A673 (cell line): ENCODE results near the gene SLC7A8. TPM values are rescaled to one million over a fixed set of nuclear protein-coding genes. Genes with fewer than 3 reads are reported as not detected.

Experiments
- BruUV-seq: library from RNA; stranded (reverse); fragments of 400-500 nt; replicated peaks from 2 replicates; lab custom pipeline; 2021; lab: Mats Ljungman, UMichigan
- CTCF ChIA-PET: fragments of 300-600 bp; sonication (Branson Sonifier 250); formaldehyde crosslinking; loops from one replicate; lab custom pipeline; 2022; ENCODE audit warnings: antibody characterized with exemption; lab: Charles Lee
- POLR2A ChIA-PET: fragments of 300-600 bp; sonication (Branson Sonifier 250); formaldehyde crosslinking; loops from one replicate; lab custom pipeline; 2022; ENCODE audit warnings: antibody characterized with exemption; ENCODE audit not compliant: low non-redundant PET; lab: Charles Lee
- DNase-seq: peaks from one replicate; pipeline ENCODE4 v3.0.0-alpha.2; 2015; ENCODE audit warnings: low spot score
- H3K27ac ChIP-seq: fragments of 200-600 bp; sonication (generic); 2 replicates; pipeline ENCODE4 v1.5.1; 2016; ENCODE audit warnings: mixed run types, low read depth, mild to moderate bottlenecking, mixed read lengths, antibody characterized with exemption, low read length; ENCODE audit not compliant: poor library complexity, severe bottlenecking
- H3K27me3 ChIP-seq: fragments of 200-600 bp; sonication (generic); replicated peaks from 2 replicates; pipeline ENCODE4 v1.6.1; 2017; ENCODE audit warnings: mixed run types, low read depth, mild to moderate bottlenecking, mixed read lengths, antibody characterized with exemption, low read length; ENCODE audit not compliant: insufficient read depth, poor library complexity
- H3K36me3 ChIP-seq: fragments of 200-600 bp; sonication (generic); 2 replicates; pipeline ENCODE4 v1.6.1; 2016; ENCODE audit warnings: mixed run types, mild to moderate bottlenecking, mixed read lengths, antibody characterized with exemption, low read length; ENCODE audit not compliant: insufficient read depth, poor library complexity, severe bottlenecking
- H3K4me1 ChIP-seq: fragments of 200-600 bp; sonication (generic); 2 replicates; pipeline ENCODE4 v1.6.1; 2017; ENCODE audit warnings: mixed run types, mild to moderate bottlenecking, mixed read lengths, antibody characterized with exemption, low read length; ENCODE audit not compliant: insufficient read depth, poor library complexity, severe bottlenecking
- H3K4me3 ChIP-seq: fragments of 200-600 bp; sonication (generic); 2 replicates; pipeline ENCODE4 v1.5.1; 2016; ENCODE audit warnings: low read depth, mixed run types, mild to moderate bottlenecking, mixed read lengths, low read length; ENCODE audit not compliant: poor library complexity, severe bottlenecking
- H3K9me3 ChIP-seq: fragments of 200-600 bp; sonication (generic); 2 replicates; pipeline ENCODE4 v1.6.1; 2016; ENCODE audit warnings: mixed run types, low read depth, mild to moderate bottlenecking, mixed read lengths, antibody characterized with exemption, low read length; ENCODE audit not compliant: poor library complexity, severe bottlenecking
- EZH2 ChIP-seq: fragments of 200-600 bp; sonication (generic); IDR thresholded peaks from 2 replicates; pipeline ENCODE4 v1.6.1; 2017; ENCODE audit warnings: borderline replicate concordance, low read depth, mild to moderate bottlenecking, mixed read lengths, antibody characterized with exemption, low read length; ENCODE audit not compliant: poor library complexity, severe bottlenecking
- intact Hi-C: fragments of 100-400 bp; cut with micrococcal nuclease; formaldehyde crosslinking; loops from one replicate; pipeline ENCODE4 v1.10.0; 2022; ENCODE audit not compliant: unreplicated experiment
- total RNA-seq: library from RNA; stranded (reverse); gene quantifications from 2 replicates; pipeline ENCODE4 v1.2.3, GENCODE V29; 2021
- TF ChIP-seq, protein P1 (sequence below): fragments of 300-800, 200-600 bp; sonication (generic); conservative IDR thresholded peaks from 2 replicates; pipeline ENCODE4 v1.5.1; 2017; ENCODE audit warnings: low read depth, mild to moderate bottlenecking, antibody characterized with exemption, low read length, moderate library complexity, mixed read lengths

The SLC7A8 gene
- total RNA-seq, 1 experiment from 2014 or later = 18.3 TPM

DNA sequence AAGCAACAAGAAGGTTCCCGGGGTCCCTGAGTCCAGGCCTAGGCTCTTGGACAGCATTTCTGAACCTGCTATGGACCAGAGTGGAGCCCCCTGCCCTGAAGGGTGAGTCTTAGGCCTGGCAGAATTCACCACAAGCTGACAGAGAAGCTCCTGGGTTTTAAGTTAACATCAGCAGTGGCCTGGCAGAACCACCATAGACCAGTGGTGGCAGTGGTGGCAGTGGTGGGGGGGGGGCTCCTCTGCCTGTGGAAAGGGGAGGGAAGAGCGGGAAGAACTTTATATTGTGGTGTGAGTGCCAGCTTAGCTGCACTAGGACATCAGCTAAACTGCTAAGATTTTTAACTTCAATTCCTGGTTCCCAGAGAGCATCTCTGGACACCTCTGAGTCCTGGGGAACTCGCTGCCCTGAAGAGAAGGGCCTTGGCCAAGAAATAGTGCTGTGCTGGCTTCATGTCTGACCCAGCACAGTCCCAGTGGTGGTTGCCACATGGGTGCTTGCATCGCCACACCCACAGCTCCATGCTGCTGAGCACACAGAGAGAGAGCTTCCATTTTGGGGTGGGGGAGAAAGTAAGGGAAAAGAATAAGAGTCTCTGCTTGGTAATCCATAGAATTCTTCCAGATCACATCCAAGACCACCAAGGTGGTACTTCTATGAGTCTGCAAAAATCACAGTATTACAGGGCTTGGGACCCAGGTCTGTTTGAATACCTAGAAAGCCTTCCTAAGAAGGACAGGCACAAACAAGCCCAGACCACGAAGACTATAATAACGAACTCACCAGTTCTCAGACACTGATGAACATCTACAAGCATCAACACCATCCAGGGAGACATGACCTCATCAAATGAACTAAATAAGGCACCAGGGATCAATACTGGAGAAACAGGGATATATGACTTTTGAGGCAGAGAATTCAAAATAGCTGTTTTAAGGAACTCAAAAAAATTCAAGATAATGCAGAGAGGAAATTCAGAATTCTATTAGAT lies 33.9 kb upstream of the SLC7A8 start:
- Histone ChIP-seq H3K4me1 (no peaks in the 10 kb centered on the region), H3K27me3 (no peaks in the 10 kb centered on the region), H3K4me3 (no peak overlapping the region), H3K36me3 (no peaks in the 10 kb centered on the region), H3K27ac (no peak overlapping the region), H3K9me3 (no peaks in the 10 kb centered on the region)
- ChIA-PET POLR2A (interaction anchor here (0.6 kb wide), 1 partner anchor 587 kb away, joined by 3 read pairs; no protein-coding TSS in a partner anchor), CTCF (interaction anchor here (0.7 kb wide), 1 partner anchor 126 kb away, joined by 3 read pairs; no protein-coding TSS in a partner anchor)
- no TSS peak for BruUV-seq
- TF ChIP-seq, protein P1, sequence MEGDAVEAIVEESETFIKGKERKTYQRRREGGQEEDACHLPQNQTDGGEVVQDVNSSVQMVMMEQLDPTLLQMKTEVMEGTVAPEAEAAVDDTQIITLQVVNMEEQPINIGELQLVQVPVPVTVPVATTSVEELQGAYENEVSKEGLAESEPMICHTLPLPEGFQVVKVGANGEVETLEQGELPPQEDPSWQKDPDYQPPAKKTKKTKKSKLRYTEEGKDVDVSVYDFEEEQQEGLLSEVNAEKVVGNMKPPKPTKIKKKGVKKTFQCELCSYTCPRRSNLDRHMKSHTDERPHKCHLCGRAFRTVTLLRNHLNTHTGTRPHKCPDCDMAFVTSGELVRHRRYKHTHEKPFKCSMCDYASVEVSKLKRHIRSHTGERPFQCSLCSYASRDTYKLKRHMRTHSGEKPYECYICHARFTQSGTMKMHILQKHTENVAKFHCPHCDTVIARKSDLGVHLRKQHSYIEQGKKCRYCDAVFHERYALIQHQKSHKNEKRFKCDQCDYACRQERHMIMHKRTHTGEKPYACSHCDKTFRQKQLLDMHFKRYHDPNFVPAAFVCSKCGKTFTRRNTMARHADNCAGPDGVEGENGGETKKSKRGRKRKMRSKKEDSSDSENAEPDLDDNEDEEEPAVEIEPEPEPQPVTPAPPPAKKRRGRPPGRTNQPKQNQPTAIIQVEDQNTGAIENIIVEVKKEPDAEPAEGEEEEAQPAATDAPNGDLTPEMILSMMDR = no peak
- intact Hi-C loops = no loop called here
- DNase-seq = no peak

DNA sequence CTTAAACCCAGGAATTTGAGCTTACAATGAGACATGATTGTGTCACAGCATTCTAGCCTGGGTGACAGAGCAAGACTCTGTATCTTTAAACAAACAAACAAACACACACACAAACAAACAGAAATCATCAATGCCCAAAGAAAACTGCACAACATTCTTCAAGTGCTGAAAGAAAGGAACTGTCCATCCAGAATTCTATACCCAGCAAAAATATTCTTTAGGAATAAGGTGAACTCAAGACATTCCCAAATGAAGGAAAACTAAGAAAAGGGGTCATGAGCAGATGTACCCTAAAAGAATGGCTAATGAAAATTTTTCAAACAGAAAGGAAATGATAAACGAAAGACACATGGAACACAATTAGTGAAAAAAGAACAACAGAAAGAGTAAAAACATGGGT lies 32.0 kb upstream of the SLC7A8 start:
- POLR2A ChIA-PET = no interaction called here
- BruUV-seq = no TSS peak
- intact Hi-C loops = no loop called here
- Histone ChIP-seq H3K4me1 (no peaks in the 10 kb centered on the region), H3K9me3 (no peaks in the 10 kb centered on the region), H3K36me3 (no peaks in the 10 kb centered on the region), H3K27me3 (no peaks in the 10 kb centered on the region), H3K27ac (no peak overlapping the region), H3K4me3 (no peak overlapping the region)
- CTCF ChIA-PET = no interaction called here
- no peak for DNase-seq
- TF ChIP-seq EZH2 = no peak
- TF ChIP-seq, protein P1 = no peak

DNA sequence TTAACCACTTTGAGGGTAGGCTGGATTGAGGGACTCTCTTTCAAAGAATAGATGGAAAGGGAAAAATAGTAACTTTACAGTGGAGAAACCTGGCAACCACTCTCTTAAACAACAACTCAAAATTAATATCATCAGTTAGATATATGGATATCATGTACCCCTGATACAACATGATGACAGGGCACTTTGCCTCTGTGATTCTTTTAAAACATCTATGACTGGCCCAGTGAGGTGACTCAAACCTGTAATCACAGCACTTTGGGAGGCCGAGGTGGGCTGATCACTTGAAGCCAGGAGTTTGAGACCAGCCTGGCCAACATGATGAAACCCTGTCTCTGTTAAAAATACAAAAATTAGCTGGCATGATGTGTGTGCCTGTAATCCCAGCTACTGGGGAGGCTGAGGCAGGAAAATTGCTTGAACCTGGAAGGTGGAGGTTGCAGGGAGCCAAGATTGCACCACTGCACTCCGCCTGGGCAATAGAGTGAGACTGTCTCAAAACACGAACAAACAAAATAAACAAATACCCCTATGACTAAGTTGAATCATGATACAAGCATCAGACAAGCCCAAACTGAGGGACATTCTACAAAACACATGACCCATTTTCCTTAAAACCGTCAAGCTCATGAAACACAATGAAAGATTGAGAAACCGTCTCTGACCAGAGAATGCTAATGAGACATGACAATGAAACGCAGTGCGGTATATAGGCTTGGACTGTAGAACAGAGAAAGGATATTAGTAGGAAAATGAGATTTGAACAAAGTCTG lies 26.4 kb upstream of the SLC7A8 start:
- H3K27ac ChIP-seq = no peak overlapping the region
- no peak for TF ChIP-seq EZH2
- TF ChIP-seq, protein P1 = no peak
- intact Hi-C loops = no loop called here
- H3K9me3 ChIP-seq = no peaks in the 10 kb centered on the region
- H3K27me3 ChIP-seq = no peaks in the 10 kb centered on the region
- ChIA-PET CTCF (no interaction called here), POLR2A (no interaction called here)
- H3K4me1 ChIP-seq = no peaks in the 10 kb centered on the region
- H3K4me3 ChIP-seq = no peak overlapping the region
- BruUV-seq = no TSS peak
- no peaks in the 10 kb centered on the region for H3K36me3 ChIP-seq
- no peak for DNase-seq
